Transverse colon (tissue), 3 donors: ENCODE data around the gene GRB14.

Experiments
- POLR2A ChIP-seq: fragments of 450-650 bp; IDR thresholded peaks from one replicate; pipeline ENCODE4 v1.6.1; 2016; ENCODE audit warnings: antibody characterized with exemption, mild to moderate bottlenecking, moderate library complexity
- TF ChIP-seq, protein P1 (sequence below), 5 experiments: fragments of 200-600 bp in 3 of 5; fragments of 450-650 bp in 2 of 5; sonication (generic) in 3 of 5; IDR thresholded peaks; 1 replicate in 2 of 5; 2 replicates in 3 of 5; pipeline ENCODE4 v1.5.1; 2016 to 2017; ENCODE audit warnings: antibody characterized with exemption in 5 of 5, inconsistent platforms in 3 of 5, mild to moderate bottlenecking in 2 of 5, moderate library complexity in 1 of 5

DNA sequence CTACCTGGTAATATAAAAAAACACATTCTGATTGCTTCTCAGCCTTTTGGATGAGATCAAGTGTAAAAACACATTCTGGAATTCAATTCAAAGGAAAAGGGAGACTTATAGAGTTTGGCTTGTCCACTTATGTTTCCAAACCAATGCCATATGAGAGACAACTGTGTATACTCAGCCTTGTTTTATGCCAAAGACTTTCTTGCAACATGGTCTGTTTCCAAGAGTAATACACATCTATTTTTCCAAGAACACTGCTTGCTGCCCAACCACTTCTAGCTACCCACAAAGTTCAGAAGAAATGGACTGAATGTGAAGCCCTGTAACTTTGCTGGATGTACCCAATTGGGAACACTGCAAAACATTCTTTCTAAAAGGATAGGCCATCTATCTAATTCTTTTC, 48.0 kb upstream of the GRB14 start:
- no peak for TF ChIP-seq POLR2A
- TF ChIP-seq, protein P1, sequence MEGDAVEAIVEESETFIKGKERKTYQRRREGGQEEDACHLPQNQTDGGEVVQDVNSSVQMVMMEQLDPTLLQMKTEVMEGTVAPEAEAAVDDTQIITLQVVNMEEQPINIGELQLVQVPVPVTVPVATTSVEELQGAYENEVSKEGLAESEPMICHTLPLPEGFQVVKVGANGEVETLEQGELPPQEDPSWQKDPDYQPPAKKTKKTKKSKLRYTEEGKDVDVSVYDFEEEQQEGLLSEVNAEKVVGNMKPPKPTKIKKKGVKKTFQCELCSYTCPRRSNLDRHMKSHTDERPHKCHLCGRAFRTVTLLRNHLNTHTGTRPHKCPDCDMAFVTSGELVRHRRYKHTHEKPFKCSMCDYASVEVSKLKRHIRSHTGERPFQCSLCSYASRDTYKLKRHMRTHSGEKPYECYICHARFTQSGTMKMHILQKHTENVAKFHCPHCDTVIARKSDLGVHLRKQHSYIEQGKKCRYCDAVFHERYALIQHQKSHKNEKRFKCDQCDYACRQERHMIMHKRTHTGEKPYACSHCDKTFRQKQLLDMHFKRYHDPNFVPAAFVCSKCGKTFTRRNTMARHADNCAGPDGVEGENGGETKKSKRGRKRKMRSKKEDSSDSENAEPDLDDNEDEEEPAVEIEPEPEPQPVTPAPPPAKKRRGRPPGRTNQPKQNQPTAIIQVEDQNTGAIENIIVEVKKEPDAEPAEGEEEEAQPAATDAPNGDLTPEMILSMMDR (IDR thresholded peaks at IDR 0.05), result no peak
